ENCODE measurements around the gene ERN1. TPM values are rescaled to one million over a fixed set of nuclear protein-coding genes. Genes with fewer than 3 reads are reported as not detected.

Gene ERN1
- total and polyA plus RNA-seq, 2 of the 13 experiments (the other 11 are each of a cell fraction or from before 2014, with no cell fraction given), result 6.0 to 12.7 TPM

DNA sequence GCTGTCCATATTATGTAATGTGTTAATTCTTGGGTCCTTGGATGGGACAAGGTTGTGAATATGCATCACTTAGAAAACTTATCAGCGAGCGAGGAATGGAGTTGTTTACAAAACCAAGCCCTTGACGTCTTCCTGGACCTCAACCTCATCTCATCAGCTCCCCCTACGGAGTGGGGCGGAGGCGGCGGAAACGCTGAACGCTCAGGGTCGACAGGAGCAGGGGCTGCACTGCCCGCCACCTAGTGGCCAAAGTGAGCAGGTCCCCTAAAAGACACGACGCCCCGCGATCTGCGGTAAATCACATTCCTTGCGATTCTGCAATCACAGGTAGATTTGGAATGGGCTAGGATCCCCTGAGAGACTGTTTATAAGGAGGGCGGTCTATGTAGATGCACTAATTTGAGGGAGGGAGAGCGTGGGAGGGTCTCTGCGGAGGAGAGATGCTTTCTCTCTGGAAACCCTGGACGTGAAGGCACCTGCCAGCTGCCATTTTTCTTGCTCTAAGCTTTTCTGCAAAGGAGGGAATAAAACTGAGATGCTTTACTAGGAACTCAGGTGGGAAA is 104.1 kb downstream of the ERN1 start:
- H3K4me3 ChIP-seq (replicated peaks in 1 of 3; ENCODE audit: insufficient read depth in 1 of 3, low read depth in 2 of 3, low read length in 3 of 3), result peak overlapping the region in 1 of 3 experiments; percentile 47; a peak in 4 of 6 replicates
- no peak overlapping the region for H3K27ac ChIP-seq (ENCODE audit: extremely low read length, insufficient read depth, low read length)
- CTCF ChIA-PET (ENCODE audit: low intra/inter-chr PET ratio, low total read pairs), result interaction anchor here (1.2 to 2.4 kb wide), 4 partner anchors 79 to 114 kb away, joined by 4 to 10 read pairs (median 10); partner anchors contain the start of genes CSHL1 and GH1
- H3K36me3 ChIP-seq (replicated peaks in 1 of 2; ENCODE audit: control insufficient read depth in 1 of 2, insufficient read depth in 2 of 2, low read length in 2 of 2), result no peaks in the 10 kb centered on the region
- H3K9ac ChIP-seq (ENCODE audit: insufficient read depth, low read depth, low read length), result no peak overlapping the region
- FAIRE-seq (peak; percentile 96), ATAC-seq (peak; percentile 89), DNase-seq (ENCODE audit: low spot score) (peak; percentile 82)
- H4K20me1 ChIP-seq (ENCODE audit: insufficient read depth, low read length), result no peaks in the 10 kb centered on the region
- intact Hi-C loops (cut with micrococcal nuclease; ENCODE audit: unreplicated experiment), result loop anchor here (5.0 kb wide), 1 partner anchor 109 kb away; the partner anchor contains the start of gene GH1
- H3K79me2 ChIP-seq (ENCODE audit: insufficient read depth, low read length), result no peaks in the 10 kb centered on the region
- no TSS peak for BruUV-seq (replicated peaks)
- POLR2A ChIA-PET, result interaction anchor here (0.7 to 1.8 kb wide), 3 partner anchors 38 to 120 kb away, joined by 3 to 9 read pairs (median 8); no protein-coding TSS in a partner anchor
- H2AFZ ChIP-seq (ENCODE audit: low read length), result peak overlapping the region; percentile 83
- H3K4me2 ChIP-seq (ENCODE audit: low read depth, low read length), result peak overlapping the region; percentile 76
- in situ Hi-C loops (cut with HindIII; ENCODE audit: extremely low pct_ligation_motif_present, low pct_unique_long_range_greater_than_20kb), result loop anchor here (5.0 kb wide), 1 partner anchor 106 kb away; the partner anchor contains the start of gene ERN1
- WGBS (ENCODE audit: low lambda C conversion rate), result 2% methylated on average over 21 of the region's 21 CpGs
- no peaks in the 10 kb centered on the region for H3K9me3 ChIP-seq (ENCODE audit: low read length)
- H3K27me3 ChIP-seq (ENCODE audit: control insufficient read depth in 1 of 2, insufficient read depth in 2 of 2, low read length in 2 of 2), result no peaks in the 10 kb centered on the region
- peaks cover 52% of the 10 kb centered on the region for H3K4me1 ChIP-seq (ENCODE audit: insufficient read depth, low read length)
- TF ChIP-seq, protein P1, sequence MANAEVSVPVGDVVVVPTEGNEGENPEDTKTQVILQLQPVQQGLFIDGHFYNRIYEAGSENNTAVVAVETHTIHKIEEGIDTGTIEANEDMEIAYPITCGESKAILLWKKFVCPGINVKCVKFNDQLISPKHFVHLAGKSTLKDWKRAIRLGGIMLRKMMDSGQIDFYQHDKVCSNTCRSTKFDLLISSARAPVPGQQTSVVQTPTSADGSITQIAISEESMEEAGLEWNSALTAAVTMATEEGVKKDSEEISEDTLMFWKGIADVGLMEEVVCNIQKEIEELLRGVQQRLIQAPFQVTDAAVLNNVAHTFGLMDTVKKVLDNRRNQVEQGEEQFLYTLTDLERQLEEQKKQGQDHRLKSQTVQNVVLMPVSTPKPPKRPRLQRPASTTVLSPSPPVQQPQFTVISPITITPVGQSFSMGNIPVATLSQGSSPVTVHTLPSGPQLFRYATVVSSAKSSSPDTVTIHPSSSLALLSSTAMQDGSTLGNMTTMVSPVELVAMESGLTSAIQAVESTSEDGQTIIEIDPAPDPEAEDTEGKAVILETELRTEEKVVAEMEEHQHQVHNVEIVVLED (CRISPR knock-in tag; IDR thresholded peaks at IDR 0.05; ENCODE audit: borderline replicate concordance), result peak; percentile 40; the same call in 1 of the 2 replicates
- 0 out of 2 replicates have a peak, but pooled peaks have one; percentile 12 for TF ChIP-seq ZKSCAN8 (CRISPR knock-in tag; IDR thresholded peaks at IDR 0.05; ENCODE audit: borderline replicate concordance)
- TF ChIP-seq, protein P2, sequence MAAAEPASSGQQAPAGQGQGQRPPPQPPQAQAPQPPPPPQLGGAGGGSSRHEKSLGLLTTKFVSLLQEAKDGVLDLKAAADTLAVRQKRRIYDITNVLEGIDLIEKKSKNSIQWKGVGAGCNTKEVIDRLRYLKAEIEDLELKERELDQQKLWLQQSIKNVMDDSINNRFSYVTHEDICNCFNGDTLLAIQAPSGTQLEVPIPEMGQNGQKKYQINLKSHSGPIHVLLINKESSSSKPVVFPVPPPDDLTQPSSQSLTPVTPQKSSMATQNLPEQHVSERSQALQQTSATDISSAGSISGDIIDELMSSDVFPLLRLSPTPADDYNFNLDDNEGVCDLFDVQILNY (CRISPR knock-in tag; conservative IDR thresholded peaks at IDR 0.05), result no peak
- TF ChIP-seq, protein P3, sequence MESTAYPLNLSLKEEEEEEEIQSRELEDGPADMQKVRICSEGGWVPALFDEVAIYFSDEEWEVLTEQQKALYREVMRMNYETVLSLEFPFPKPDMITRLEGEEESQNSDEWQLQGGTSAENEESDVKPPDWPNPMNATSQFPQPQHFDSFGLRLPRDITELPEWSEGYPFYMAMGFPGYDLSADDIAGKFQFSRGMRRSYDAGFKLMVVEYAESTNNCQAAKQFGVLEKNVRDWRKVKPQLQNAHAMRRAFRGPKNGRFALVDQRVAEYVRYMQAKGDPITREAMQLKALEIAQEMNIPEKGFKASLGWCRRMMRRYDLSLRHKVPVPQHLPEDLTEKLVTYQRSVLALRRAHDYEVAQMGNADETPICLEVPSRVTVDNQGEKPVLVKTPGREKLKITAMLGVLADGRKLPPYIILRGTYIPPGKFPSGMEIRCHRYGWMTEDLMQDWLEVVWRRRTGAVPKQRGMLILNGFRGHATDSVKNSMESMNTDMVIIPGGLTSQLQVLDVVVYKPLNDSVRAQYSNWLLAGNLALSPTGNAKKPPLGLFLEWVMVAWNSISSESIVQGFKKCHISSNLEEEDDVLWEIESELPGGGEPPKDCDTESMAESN (CRISPR knock-in tag; conservative IDR thresholded peaks at IDR 0.05), result peak; percentile 33; the same call in 1 of the 2 replicates
- no peak for TF ChIP-seq SMAD3 (CRISPR knock-in tag; IDR thresholded peaks at IDR 0.05)
- TF ChIP-seq, protein P4, sequence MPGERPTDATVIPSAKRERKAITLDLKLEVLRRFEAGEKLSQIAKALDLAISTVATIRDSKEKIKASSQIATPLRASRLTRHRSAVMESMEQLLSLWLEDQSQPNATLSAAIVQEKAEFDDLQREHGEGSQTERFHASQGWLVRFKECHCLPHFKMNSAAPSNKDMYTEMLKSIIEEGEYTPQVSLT (CRISPR knock-in tag; IDR thresholded peaks at IDR 0.05; ENCODE audit: borderline replicate concordance, low read depth), result no peak
- TF ChIP-seq PRPF4 (IDR thresholded peaks at IDR 0.05; ENCODE audit: low read depth, low read length, poor library complexity, severe bottlenecking), result no peak
- no peak for TF ChIP-seq ZNF160 (CRISPR knock-in tag; IDR thresholded peaks at IDR 0.05)
- TF ChIP-seq, protein P5, sequence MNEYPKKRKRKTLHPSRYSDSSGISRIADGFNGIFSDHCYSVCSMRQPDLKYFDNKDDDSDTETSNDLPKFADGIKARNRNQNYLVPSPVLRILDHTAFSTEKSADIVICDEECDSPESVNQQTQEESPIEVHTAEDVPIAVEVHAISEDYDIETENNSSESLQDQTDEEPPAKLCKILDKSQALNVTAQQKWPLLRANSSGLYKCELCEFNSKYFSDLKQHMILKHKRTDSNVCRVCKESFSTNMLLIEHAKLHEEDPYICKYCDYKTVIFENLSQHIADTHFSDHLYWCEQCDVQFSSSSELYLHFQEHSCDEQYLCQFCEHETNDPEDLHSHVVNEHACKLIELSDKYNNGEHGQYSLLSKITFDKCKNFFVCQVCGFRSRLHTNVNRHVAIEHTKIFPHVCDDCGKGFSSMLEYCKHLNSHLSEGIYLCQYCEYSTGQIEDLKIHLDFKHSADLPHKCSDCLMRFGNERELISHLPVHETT (CRISPR knock-in tag; conservative IDR thresholded peaks at IDR 0.05), result no peak
- no peak for TF ChIP-seq MIXL1 (CRISPR knock-in tag; IDR thresholded peaks at IDR 0.05)
- TF ChIP-seq ZNF749 (CRISPR knock-in tag; IDR thresholded peaks at IDR 0.05; ENCODE audit: borderline replicate concordance), result no peak
- TF ChIP-seq CBX2 (IDR thresholded peaks at IDR 0.05; ENCODE audit: low read depth, low read length), result no peak
- no peak for TF ChIP-seq CBX2 (CRISPR knock-in tag; IDR thresholded peaks at IDR 0.05; ENCODE audit: low read depth)
- TF ChIP-seq, protein P6, sequence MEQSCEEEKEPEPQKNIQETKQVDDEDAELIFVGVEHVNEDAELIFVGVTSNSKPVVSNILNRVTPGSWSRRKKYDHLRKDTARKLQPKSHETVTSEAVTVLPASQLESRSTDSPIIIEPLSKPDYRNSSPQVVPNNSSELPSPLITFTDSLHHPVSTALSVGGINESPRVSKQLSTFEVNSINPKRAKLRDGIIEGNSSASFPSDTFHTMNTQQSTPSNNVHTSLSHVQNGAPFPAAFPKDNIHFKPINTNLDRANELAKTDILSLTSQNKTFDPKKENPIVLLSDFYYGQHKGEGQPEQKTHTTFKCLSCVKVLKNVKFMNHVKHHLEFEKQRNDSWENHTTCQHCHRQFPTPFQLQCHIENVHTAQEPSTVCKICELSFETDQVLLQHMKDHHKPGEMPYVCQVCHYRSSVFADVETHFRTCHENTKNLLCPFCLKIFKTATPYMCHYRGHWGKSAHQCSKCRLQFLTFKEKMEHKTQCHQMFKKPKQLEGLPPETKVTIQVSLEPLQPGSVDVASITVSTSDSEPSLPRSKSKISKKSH (CRISPR knock-in tag; IDR thresholded peaks at IDR 0.05; ENCODE audit: borderline replicate concordance), result 0 out of 2 replicates have a peak, but pooled peaks have one; percentile 59
- TF ChIP-seq ZNF460 (CRISPR knock-in tag; IDR thresholded peaks at IDR 0.05; ENCODE audit: borderline replicate concordance), result no peak

Measured in HepG2 (cell line).